Loucy (cell line): ENCODE results near the gene DHX16.

Source experiments
- CTCF ChIP-seq: fragments of 200-600 bp; sonication (generic); conservative IDR thresholded peaks from 2 replicates; pipeline ENCODE4 v1.5.1; 2014; ENCODE audit warnings: mild to moderate bottlenecking, antibody characterized with exemption, low read length
- EZH2phosphoT487 ChIP-seq: fragments of 200-600 bp; IDR thresholded peaks from 2 replicates; pipeline ENCODE4 v1.6.1; 2018; ENCODE audit warnings: antibody characterized with exemption, mild to moderate bottlenecking, moderate library complexity, borderline replicate concordance

- peak; percentile 51 for TF ChIP-seq CTCF
- no peak for TF ChIP-seq EZH2phosphoT487
Observed at GRCh38 chr6:30640481-30640880, 32.3 kb downstream of the DHX16 start.
